ENCODE measurements around the gene COMT.

GRCh38 chr22:19913337-19913936 is 28.1 kb upstream of the COMT start:
- TF ChIP-seq MAX (IDR thresholded peaks at IDR 0.05) (no peak), TAF1 (conservative IDR thresholded peaks at IDR 0.05) (no peak), CTCF (IDR thresholded peaks at IDR 0.05; ENCODE audit: low read depth, low read length, missing input control) (no peak), REST (IDR thresholded peaks at IDR 0.05) (no peak), JUND (IDR thresholded peaks at IDR 0.05) (no peak), ATF3 (IDR thresholded peaks at IDR 0.05) (no peak), EGR1 (IDR thresholded peaks at IDR 0.05; ENCODE audit: low read depth in 2 of 2) (no peak), SP1 (IDR thresholded peaks at IDR 0.05) (no peak), YY1 (IDR thresholded peaks at IDR 0.05) (no peak)

Measured in liver (tissue), 3 donors.